GM19043 (cell line): ENCODE measurements around the gene UGGT2.
A peak's percentile ranks its signal among the peaks of the same experiment; 100 is the strongest.
"Not testable (repeated sequence)": the region's sequence is repeated elsewhere in the genome, so short reads cannot be mapped to it uniquely, and the experiment has no call there.

Experiments
- ATAC-seq: cut with Tn5 transposase; IDR thresholded peaks from one replicate; pipeline ENCODE4 v1.9.1; 2021; ENCODE audit warnings: low read depth; ENCODE audit not compliant: unreplicated experiment

UGGT2 gene

DNA sequence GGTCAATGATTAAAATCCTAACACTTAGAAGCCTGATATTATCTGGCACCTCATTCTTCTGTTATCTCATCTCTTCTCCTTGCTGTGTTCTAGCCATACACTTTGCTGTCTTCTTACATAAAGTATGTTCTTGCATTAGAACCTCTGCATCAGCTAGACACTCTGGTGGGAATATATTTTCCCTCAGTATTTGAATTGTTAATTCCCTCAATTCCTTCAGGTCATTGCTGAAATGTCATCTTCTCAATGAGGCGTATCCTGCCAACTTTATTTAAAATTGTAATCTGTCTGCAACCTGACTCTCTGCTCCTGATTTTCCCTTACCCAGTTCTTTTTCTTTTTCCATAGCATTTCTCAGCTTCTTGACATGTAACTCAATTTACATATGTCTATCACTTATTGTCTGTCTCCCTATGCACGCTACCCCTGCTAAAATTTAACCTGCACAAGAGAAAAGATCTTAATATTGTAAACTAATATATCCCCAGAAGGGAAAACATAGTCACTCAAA lies 138.2 kb downstream of the UGGT2 start:
- no peak for ATAC-seq

- no peak for ATAC-seq
These were observed 146.2 kb downstream of the UGGT2 start for GRCh38 chr13:95906999-95907398.

DNA sequence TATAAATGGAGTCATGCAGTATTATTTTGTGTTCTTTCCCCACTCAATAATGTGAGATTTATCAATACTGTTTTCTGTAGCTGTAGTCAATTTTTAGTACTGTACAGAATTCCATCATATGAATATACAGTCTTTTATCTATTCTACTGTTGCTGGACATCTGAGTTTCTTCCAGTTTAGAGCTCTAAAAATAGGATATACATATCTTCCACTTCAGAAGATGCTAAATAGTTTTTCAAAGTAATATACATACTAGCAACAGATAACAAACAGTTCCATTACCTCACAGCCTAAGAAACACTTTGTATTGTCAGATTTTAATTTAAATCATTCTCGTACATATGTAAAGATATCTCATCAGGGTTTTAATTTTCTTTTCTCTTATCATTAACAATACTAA lies 149.6 kb downstream of the UGGT2 start:
- no peak for ATAC-seq

- ATAC-seq: no peak
These were observed 150.5 kb downstream of the UGGT2 start for GRCh38 chr13:95902741-95903140.

GRCh38 chr13:95898256-95898655 lies 154.9 kb downstream of the UGGT2 start:
- ATAC-seq: no peak

GRCh38 chr13:95896301-95896700 lies 156.9 kb downstream of the UGGT2 start:
- ATAC-seq: no peak

DNA sequence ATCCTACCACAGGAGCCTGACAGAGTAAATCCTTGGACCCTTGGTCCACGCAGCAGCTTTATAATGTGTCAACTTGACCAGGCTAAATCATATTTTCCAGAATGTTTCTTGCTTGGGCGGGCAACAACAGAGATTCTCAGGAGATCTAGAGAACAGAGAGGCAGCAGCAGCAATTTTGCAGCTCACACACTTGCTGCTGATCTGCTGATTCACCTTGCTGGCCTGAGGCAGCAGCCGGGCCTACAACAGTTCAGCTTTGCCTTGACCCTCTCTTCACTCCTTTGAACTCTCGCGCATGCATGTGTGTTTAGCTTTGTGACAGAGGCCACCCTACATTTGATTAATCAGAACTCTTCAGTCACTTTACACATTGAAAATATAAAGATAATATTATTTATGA lies 159.3 kb downstream of the UGGT2 start:
- ATAC-seq: no peak

GRCh38 chr13:95882121-95882520 lies 171.1 kb downstream of the UGGT2 start:
- ATAC-seq: no peak

DNA sequence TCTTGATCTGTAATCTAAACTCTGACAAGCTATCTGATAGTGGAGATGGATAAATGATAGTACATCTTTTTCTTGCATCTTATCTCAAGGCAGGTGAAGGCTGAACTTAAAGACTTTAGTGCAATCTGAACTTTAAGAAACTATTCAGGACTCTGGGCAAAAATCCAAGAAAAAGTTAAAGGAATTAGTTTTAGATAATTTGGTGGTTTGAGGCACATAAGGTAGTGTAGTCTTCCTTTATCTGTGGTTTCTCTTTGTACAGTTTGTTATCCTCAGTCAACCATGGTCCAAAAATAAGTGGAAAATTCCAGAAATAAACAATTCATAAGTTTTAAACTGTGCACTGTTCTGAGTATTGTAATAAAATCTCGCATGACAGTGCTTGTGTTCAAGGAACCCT lies 172.9 kb downstream of the UGGT2 start:
- ATAC-seq: no peak

- ATAC-seq: no peak
These were observed 178.9 kb downstream of the UGGT2 start for GRCh38 chr13:95874286-95874685.

GRCh38 chr13:95870421-95870820 lies 182.8 kb downstream of the UGGT2 start:
- ATAC-seq: no peak

- ATAC-seq: no peak
These were observed 188.1 kb downstream of the UGGT2 start for GRCh38 chr13:95865080-95865615.

DNA sequence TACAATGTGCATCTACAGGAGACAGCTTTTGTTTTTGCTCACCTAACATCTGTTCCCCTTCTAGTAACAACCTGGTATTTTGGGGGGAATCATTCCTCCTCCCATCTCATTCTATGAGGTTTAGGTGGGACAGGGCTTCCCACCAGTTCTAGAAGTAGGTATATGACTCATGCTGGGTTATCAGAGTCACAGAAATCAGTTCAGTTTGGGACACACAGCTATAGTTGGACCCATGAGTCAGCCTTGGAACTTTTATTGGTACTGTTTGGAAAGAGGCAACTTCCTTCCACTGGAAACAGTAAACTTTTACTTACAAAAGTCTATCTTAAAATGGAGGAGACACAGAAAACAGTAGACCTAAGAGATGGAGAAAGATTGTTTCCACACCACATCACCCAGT lies 190.8 kb downstream of the UGGT2 start:
- ATAC-seq: no peak

GRCh38 chr13:95861296-95861695 lies 191.9 kb downstream of the UGGT2 start:
- no peak for ATAC-seq

GRCh38 chr13:95858286-95859075 lies 194.7 kb downstream of the UGGT2 start:
- no peak for ATAC-seq

DNA sequence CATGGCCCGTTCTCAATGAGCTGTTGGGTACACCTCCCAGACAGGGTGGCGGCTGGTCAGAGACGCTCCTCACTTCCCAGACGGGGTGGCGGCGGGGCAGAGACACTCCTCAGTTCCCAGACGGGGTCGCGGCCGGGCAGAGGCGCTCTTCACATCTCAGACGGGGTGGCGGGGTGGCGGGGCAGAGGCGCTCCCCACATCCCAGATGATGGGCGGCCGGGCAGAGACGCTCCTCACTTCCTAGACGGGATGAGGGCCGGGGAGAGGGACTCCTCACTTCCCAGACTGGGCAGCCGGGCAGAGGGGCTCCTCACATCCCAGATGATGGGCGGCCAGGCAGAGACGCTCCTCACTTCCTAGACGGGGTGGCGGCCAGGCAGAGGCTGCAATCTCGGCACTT lies 207.5 kb downstream of the UGGT2 start:
- ATAC-seq: not testable (repeated sequence)

DNA sequence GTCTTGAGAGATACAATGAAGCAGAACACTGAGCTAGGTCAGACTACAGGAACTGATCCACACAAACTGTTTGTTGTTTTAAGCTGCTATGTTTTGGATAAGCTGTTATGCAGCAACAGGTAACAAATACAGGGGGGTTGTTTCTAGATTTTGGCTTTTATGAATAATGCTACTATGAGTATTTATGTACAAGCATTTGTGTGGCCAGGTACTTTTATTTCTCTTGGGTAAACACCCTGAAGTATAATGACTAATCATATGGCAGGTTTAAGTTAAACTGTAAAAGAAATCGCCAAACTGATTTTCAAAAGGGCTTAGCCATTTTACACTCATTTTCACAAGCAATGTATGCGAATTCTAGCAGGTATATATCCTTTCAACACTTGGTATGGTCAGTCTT lies 210.3 kb downstream of the UGGT2 start:
- no peak for ATAC-seq

DNA sequence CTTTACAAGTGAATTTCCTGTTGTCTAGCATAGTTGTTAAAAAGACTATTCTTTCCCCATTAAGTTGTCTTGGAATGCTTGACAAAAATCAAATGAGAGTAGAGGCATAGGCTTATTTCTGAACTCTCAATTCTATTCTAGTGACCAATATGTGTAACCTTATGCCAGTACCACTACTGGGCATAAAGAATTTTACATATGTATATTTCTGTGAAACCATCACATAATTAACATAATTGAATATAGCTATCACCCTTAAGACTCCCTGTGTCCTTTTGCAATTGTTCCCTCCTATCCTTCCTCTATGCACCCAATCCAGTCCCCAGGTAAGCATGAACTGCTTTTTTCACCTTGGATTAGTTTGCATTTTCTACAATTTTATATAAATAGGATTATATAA lies 211.3 kb downstream of the UGGT2 start:
- no peak for ATAC-seq

DNA sequence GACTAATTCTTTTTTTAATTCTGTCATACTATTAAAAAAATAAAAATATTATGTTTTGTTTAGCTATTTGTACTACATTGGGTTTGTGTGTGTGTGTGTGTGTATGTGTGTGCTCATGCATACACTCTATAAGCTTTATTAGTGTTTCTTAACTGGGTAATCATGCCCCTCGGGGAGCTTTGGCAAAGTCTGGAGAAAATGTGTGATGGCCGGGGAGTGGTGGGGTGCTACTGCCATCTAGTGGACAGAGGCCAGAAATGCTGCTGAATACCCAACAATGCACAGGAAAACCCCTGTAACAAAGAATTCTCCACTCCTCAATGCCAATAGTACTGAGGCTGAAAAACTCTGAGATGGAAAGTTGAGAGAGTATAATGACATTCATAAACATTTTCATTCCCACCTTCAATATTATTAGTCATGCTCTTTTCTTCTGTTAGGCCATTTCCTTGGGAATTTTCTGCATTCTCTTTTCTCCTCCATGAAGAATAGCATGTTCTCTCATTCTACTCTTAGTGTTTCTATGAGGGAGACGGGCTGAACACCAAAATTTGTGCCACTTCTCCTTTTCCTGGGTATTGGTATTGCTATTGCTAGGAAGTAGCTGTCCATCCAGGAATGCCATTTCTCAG lies 219.0 kb downstream of the UGGT2 start:
- peak; percentile 88 for ATAC-seq

GRCh38 chr13:95833719-95834118 lies 219.5 kb downstream of the UGGT2 start:
- ATAC-seq: no peak

- no peak for ATAC-seq
These were observed 220.1 kb downstream of the UGGT2 start for GRCh38 chr13:95833126-95833525.

DNA sequence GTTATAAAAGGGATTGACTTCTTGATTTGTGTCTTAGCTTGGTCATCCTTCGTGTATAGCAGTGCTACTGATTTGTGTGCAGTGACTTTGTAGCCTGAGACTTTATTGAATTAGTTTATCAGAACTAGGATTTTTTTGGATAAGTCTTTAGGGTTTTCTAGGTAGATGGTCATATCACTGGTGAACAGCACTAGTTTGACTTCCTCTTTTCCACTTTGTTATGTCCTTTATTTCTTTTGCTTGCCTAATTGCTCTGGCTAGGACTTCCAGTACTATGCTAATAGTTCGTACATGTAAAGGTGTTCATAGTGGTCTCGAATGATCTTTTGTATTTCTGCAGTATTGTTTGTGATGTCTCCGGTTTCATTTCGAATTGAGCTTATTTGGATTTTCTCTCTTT lies 230.9 kb downstream of the UGGT2 start:
- no peak for ATAC-seq
